Measurements from ENCODE around the gene MICAL3.

MICAL3 gene

DNA sequence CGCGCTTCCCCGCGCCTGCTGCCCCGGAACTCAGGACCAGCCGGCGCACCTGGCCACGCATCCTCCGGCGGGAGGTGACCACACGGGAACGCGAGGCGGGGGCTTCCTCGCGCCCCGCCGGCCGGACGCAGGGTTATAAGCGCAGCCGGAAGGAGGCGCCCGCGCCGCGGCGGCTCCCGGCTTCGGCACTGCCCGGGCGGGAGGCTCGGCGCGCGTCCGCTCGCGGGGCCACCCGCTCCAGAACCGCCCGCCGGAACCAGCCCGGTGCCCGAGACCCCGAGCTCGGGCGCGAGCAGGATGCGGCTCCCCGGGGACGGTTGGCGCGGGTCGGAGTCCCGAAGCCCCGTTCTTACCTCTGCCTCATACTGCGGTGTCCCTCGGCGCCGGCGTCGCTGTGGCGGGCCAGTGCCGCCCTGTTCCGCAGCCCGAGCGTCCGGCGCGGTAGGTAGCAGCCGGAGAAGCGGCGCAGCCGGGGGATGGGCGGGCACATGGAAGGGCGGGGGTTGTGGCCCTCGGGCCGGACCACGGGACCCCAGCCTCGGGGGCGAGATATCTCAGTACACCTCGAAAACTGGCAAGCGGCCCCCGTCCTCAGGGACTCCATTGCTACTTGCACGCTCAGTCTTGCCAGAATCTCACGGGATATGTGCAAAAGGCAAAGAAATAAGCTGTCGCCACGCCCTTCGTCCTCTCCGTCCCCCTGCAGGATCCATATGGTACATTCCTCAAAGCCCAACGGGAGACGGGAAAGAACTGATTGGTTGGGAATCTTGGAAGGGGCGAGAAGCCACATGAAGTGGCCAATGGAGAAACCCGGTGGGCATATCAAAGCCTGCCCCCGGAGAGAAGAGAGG lies 23.1 kb downstream of the MICAL3 start:
- peak; percentile 82 for TF ChIP-seq CTCF (IDR thresholded peaks at IDR 0.05; ENCODE audit: poor library complexity, severe bottlenecking)
- ATAC-seq (ENCODE audit: low read depth) (peak; percentile 84), DNase-seq (ENCODE audit: low spot score) (peak; percentile 87)
- H3K27me3 ChIP-seq (ENCODE audit: insufficient read depth, poor library complexity, severe bottlenecking), result no peaks in the 10 kb centered on the region
- H3K36me3 ChIP-seq (ENCODE audit: low read depth), result peaks cover 4% of the 10 kb centered on the region; the same call in 1 of the 2 replicates
- H3K4me1 ChIP-seq (ENCODE audit: insufficient read depth, poor library complexity, severe bottlenecking), result peaks cover 22% of the 10 kb centered on the region
- H3K9me3 ChIP-seq (ENCODE audit: severe bottlenecking), result no peaks in the 10 kb centered on the region
- peak overlapping the region; percentile 78 for H3K27ac ChIP-seq (ENCODE audit: poor library complexity, severe bottlenecking)
- H3K4me3 ChIP-seq (ENCODE audit: severe bottlenecking), result peak overlapping the region; percentile 77

DNA sequence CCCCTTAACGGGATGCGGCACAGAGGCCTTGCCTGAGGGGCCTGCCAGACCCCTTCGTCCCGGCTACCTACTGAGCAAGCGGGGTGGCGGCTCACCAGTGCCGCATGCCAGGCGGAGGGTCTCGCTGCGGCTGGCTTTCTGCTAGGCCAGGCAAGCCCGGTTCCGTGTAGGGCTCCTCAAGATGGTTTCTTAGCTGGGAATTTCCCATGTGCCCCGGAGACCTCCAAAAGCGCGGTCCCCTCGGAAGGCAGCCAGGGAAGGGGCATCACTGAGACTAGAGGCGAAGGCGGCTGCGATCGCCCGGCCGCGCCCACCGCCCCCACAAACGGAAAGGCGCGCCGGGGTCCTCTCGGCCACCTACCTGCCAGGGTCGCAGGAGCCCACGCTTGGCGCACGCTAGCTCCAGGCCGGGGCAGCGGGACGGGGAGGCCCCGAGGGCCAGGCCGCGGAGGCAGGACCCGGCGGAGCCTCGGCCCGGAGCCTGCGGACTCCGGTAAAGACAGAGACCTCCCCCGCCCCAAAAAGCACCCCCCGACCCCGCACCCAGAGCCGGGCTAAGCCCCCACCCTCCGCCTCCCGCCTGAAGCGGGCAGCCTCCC lies 23.8 kb downstream of the MICAL3 start:
- TF ChIP-seq CTCF (IDR thresholded peaks at IDR 0.05; ENCODE audit: poor library complexity, severe bottlenecking), result no peak
- Histone ChIP-seq H3K9me3 (ENCODE audit: severe bottlenecking) (no peaks in the 10 kb centered on the region), H3K4me1 (ENCODE audit: insufficient read depth, poor library complexity, severe bottlenecking) (peaks cover 22% of the 10 kb centered on the region), H3K27ac (ENCODE audit: poor library complexity, severe bottlenecking) (peak overlapping the region; percentile 78), H3K27me3 (ENCODE audit: insufficient read depth, poor library complexity, severe bottlenecking) (no peaks in the 10 kb centered on the region), H3K36me3 (ENCODE audit: low read depth) (peaks cover 4% of the 10 kb centered on the region; the same call in 1 of the 2 replicates), H3K4me3 (ENCODE audit: severe bottlenecking) (peak overlapping the region; percentile 77)
- ATAC-seq (ENCODE audit: low read depth), result peak; percentile 7; the same call in 2 of the 3 replicates
- no peak for DNase-seq (ENCODE audit: low spot score)

DNA sequence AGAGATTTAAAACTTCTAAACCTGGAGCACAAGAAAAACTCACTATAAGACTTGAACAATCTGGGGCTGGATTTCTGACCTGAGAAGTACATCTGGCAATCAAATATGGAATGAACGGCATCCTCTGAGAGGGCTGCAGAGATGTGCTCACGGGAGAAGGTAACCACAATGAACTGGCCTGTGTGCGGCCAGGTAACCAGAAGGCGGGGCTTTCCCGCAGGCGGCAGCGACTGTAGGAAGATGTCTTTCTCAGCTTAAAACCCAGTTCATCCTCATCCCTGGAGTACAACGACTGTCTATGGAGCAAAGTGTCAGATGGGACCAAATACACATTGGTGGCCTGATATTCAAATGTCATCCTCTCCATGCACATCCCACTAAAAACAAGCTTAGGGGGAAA lies 24.5 kb downstream of the MICAL3 start:
- ATAC-seq (ENCODE audit: low read depth) (peak; percentile 26; the same call in 1 of the 3 replicates), DNase-seq (ENCODE audit: low spot score) (no peak)
- Histone ChIP-seq H3K9me3 (ENCODE audit: severe bottlenecking) (no peaks in the 10 kb centered on the region), H3K27ac (ENCODE audit: poor library complexity, severe bottlenecking) (peak overlapping the region; percentile 78), H3K4me3 (ENCODE audit: severe bottlenecking) (peak overlapping the region; percentile 77), H3K27me3 (ENCODE audit: insufficient read depth, poor library complexity, severe bottlenecking) (no peaks in the 10 kb centered on the region), H3K36me3 (ENCODE audit: low read depth) (peaks cover 4% of the 10 kb centered on the region; the same call in 1 of the 2 replicates), H3K4me1 (ENCODE audit: insufficient read depth, poor library complexity, severe bottlenecking) (peaks cover 22% of the 10 kb centered on the region)
- no peak for TF ChIP-seq CTCF (IDR thresholded peaks at IDR 0.05; ENCODE audit: poor library complexity, severe bottlenecking)

DNA sequence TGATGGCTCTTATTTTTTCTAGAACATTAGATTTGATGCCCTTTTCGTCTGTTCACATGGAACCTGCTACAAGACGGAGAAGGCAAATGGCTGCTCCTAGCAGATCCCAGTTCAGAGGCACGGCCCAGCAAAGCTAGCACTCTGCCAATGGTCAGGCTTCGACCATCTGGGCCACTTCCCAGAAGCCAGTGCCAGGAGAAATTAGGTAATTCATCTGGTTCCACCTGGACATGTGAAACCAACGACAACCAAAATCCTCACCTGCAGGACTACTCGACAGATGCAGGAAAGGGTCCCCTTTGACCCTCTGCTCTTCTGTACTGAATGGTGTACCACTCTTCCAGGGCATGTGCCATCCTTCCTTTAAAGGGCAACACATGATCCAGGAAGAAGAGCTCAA lies 25.4 kb downstream of the MICAL3 start:
- H3K27me3 ChIP-seq (ENCODE audit: insufficient read depth, poor library complexity, severe bottlenecking), result no peaks in the 10 kb centered on the region
- DNase-seq (ENCODE audit: low spot score) (no peak), ATAC-seq (ENCODE audit: low read depth) (no peak)
- peaks cover 22% of the 10 kb centered on the region for H3K4me1 ChIP-seq (ENCODE audit: insufficient read depth, poor library complexity, severe bottlenecking)
- H3K36me3 ChIP-seq (ENCODE audit: low read depth), result peaks cover 4% of the 10 kb centered on the region; the same call in 1 of the 2 replicates
- H3K4me3 ChIP-seq (ENCODE audit: severe bottlenecking), result no peak overlapping the region
- H3K9me3 ChIP-seq (ENCODE audit: severe bottlenecking), result no peaks in the 10 kb centered on the region
- TF ChIP-seq CTCF (IDR thresholded peaks at IDR 0.05; ENCODE audit: poor library complexity, severe bottlenecking), result no peak
- H3K27ac ChIP-seq (ENCODE audit: poor library complexity, severe bottlenecking), result no peak overlapping the region
